Neural progenitor cell (in vitro differentiated cells): Measurements from ENCODE around the gene MED25. TPM values are rescaled to one million over a fixed set of nuclear protein-coding genes. Genes with fewer than 3 reads are reported as not detected.

Experiments
- DNase-seq: peaks from one replicate; pipeline ENCODE4 v3.0.0-alpha.2; 2016; ENCODE audit warnings: low spot score
- H2AFZ ChIP-seq: fragments of 200-600 bp; sonication (generic); replicated peaks from 2 replicates; pipeline ENCODE4 v1.6.1; 2016; ENCODE audit warnings: antibody characterized with exemption
- H3F3A ChIP-seq: fragments of 200-600 bp; sonication (generic); 2 replicates; pipeline ENCODE4 v1.6.1; 2016; ENCODE audit warnings: antibody characterized with exemption, low read depth
- H3K27ac ChIP-seq: fragments of 200-600 bp; sonication (generic); 2 replicates; pipeline ENCODE4 v1.5.1; 2016; ENCODE audit warnings: mild to moderate bottlenecking
- H3K27me3 ChIP-seq: fragments of 200-600 bp; sonication (generic); 2 replicates; pipeline ENCODE4 v1.6.1; 2016; ENCODE audit warnings: mild to moderate bottlenecking, moderate library complexity
- H3K36me3 ChIP-seq: fragments of 200-600 bp; sonication (generic); 2 replicates; pipeline ENCODE4 v1.5.1; 2016
- H3K4me1 ChIP-seq: fragments of 200-600 bp; sonication (generic); 2 replicates; pipeline ENCODE4 v1.6.1; 2016; ENCODE audit warnings: mixed run types
- H3K4me2 ChIP-seq: fragments of 200-600 bp; sonication (generic); 2 replicates; pipeline ENCODE4 v1.6.1; 2016
- H3K4me3 ChIP-seq: fragments of 200-600 bp; sonication (generic); 2 replicates; pipeline ENCODE4 v1.5.1; 2016
- H3K79me2 ChIP-seq: fragments of 200-600 bp; sonication (generic); 2 replicates; pipeline ENCODE4 v1.6.1; 2016; ENCODE audit warnings: low read depth
- H3K9ac ChIP-seq: fragments of 200-600 bp; sonication (generic); 2 replicates; pipeline ENCODE4 v1.6.1; 2016
- H3K9me3 ChIP-seq: fragments of 200-600 bp; sonication (generic); 2 replicates; pipeline ENCODE4 v1.5.1; 2016; ENCODE audit warnings: low read depth
- H4K20me1 ChIP-seq: fragments of 200-600 bp; sonication (generic); 2 replicates; pipeline ENCODE4 v1.6.1; 2016; ENCODE audit warnings: low read depth
- H3K27ac Mint-ChIP-seq: 3 replicates; pipeline ENCODE4 v1.8.0; 2021; ENCODE audit warnings: mixed read lengths
- H3K27me3 Mint-ChIP-seq: 2 replicates; pipeline ENCODE4 v1.8.0; 2022; ENCODE audit warnings: low read depth, mild to moderate bottlenecking, inconsistent platforms, moderate library complexity, mixed read lengths; ENCODE audit not compliant: insufficient read depth
- H3K36me3 Mint-ChIP-seq: 3 replicates; pipeline ENCODE4 v1.8.0; 2021; ENCODE audit warnings: mixed read lengths
- H3K4me1 Mint-ChIP-seq: 3 replicates; pipeline ENCODE4 v1.8.0; 2021; ENCODE audit warnings: mixed read lengths
- H3K4me3 Mint-ChIP-seq: 3 replicates; pipeline ENCODE4 v1.8.0; 2021; ENCODE audit warnings: mild to moderate bottlenecking, moderate library complexity, mixed read lengths
- H3K9me3 Mint-ChIP-seq: 3 replicates; pipeline ENCODE4 v1.8.0; 2020; ENCODE audit warnings: mixed read lengths
- CTCF ChIP-seq: fragments of 200-600 bp; sonication (generic); IDR thresholded peaks from 2 replicates; pipeline ENCODE4 v1.5.1; 2017; ENCODE audit warnings: antibody characterized with exemption, mild to moderate bottlenecking
- EZH2 ChIP-seq: fragments of 200-600 bp; sonication (generic); IDR thresholded peaks from 2 replicates; pipeline ENCODE4 v1.6.1; 2017; ENCODE audit warnings: antibody characterized with exemption, mild to moderate bottlenecking, moderate library complexity
- EZH2phosphoT487 ChIP-seq: fragments of 200-600 bp; sonication (generic); IDR thresholded peaks from 2 replicates; pipeline ENCODE4 v1.6.1; 2017; ENCODE audit warnings: antibody characterized with exemption
- total RNA-seq: library from RNA; depleted of rRNA; stranded (reverse); fragments of >200 nt; gene quantifications from 2 replicates; pipeline ENCODE4 v1.2.3, GENCODE V29; 2015; ENCODE audit warnings: low replicate concordance

The MED25 gene
- total RNA-seq, 1 donor from 2014 or later: 44.9 TPM

GRCh38 chr19:49790866-49791265 is 27.2 kb upstream of the MED25 start:
- Mint-ChIP-seq H3K4me3 (no peak overlapping the region), H3K9me3 (no peaks in the 10 kb centered on the region), H3K27ac (peak overlapping the region; percentile 42), H3K36me3 (peaks cover 22% of the 10 kb centered on the region), H3K27me3 (no peaks in the 10 kb centered on the region), H3K4me1 (peaks cover 11% of the 10 kb centered on the region)
- no peak overlapping the region for H3K9ac ChIP-seq
- no peaks in the 10 kb centered on the region for H3F3A ChIP-seq
- H3K9me3 ChIP-seq: no peaks in the 10 kb centered on the region
- no peak overlapping the region for H3K4me3 ChIP-seq
- no peaks in the 10 kb centered on the region for H3K27me3 ChIP-seq
- H2AFZ ChIP-seq: no peak overlapping the region
- no peaks in the 10 kb centered on the region for H3K79me2 ChIP-seq
- H3K27ac ChIP-seq: no peak overlapping the region
- no peaks in the 10 kb centered on the region for H3K4me1 ChIP-seq
- no peak overlapping the region for H3K4me2 ChIP-seq
- no peaks in the 10 kb centered on the region for H3K36me3 ChIP-seq
- TF ChIP-seq EZH2phosphoT487 (no peak), EZH2 (no peak), CTCF (no peak)
- no peak for DNase-seq
- H4K20me1 ChIP-seq: no peaks in the 10 kb centered on the region

GRCh38 chr19:49791776-49792445 is 26.2 kb upstream of the MED25 start:
- Histone ChIP-seq H4K20me1 (no peaks in the 10 kb centered on the region), H3K79me2 (no peaks in the 10 kb centered on the region), H3K27ac (no peak overlapping the region), H3K36me3 (no peaks in the 10 kb centered on the region), H3K4me1 (no peaks in the 10 kb centered on the region), H2AFZ (no peak overlapping the region), H3K4me3 (no peak overlapping the region), H3F3A (no peaks in the 10 kb centered on the region), H3K4me2 (no peak overlapping the region), H3K27me3 (no peaks in the 10 kb centered on the region), H3K9ac (no peak overlapping the region), H3K9me3 (no peaks in the 10 kb centered on the region)
- DNase-seq: no peak
- H3K27ac Mint-ChIP-seq: no peak overlapping the region
- no peak overlapping the region for H3K4me3 Mint-ChIP-seq
- peaks cover 21% of the 10 kb centered on the region for H3K36me3 Mint-ChIP-seq
- no peak for TF ChIP-seq CTCF
- TF ChIP-seq EZH2: no peak
- TF ChIP-seq EZH2phosphoT487: no peak
- H3K9me3 Mint-ChIP-seq: no peaks in the 10 kb centered on the region
- peaks cover 3% of the 10 kb centered on the region for H3K27me3 Mint-ChIP-seq
- peaks cover 5% of the 10 kb centered on the region for H3K4me1 Mint-ChIP-seq

DNA sequence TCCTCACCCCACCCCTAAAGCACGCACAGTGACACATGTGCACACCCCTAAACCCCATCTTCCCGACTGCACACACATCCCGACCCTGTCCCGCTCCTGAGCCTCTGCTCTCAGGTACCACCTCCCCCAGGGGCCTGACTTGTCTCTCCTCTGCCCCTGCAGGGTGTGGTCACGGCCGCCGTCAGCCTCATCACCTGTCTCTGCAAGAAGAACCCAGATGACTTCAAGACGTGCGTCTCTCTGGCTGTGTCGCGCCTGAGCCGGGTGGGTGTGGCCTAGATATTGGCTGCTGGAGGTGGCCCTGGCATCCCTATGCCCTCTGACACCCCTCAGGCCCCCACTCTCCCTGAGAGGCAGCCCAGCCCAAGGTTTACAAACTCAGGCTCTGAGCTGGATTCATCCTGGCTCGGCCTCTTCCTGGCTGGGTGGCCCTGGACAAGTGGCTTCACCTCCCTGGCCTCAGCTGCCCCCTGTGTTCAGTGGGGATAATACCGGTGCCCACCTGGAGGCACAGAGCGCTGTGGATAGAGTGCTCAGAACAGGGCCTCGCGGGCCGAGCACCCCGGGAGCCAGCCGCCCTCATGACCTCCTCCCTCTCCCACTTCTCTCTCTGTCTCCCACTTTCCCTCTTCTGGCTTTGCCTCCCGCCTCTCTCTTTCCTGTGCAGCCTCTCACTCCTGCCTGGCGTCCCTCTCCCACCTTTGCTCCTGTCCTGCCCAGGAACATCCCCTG is 25.1 kb upstream of the MED25 start:
- Histone ChIP-seq H3F3A (no peaks in the 10 kb centered on the region), H3K27me3 (no peaks in the 10 kb centered on the region), H3K4me1 (no peaks in the 10 kb centered on the region), H3K9ac (no peak overlapping the region), H3K36me3 (no peaks in the 10 kb centered on the region), H3K79me2 (no peaks in the 10 kb centered on the region), H4K20me1 (no peaks in the 10 kb centered on the region), H3K9me3 (no peaks in the 10 kb centered on the region), H3K4me3 (no peak overlapping the region), H3K27ac (no peak overlapping the region), H2AFZ (no peak overlapping the region), H3K4me2 (no peak overlapping the region)
- H3K4me3 Mint-ChIP-seq: peak overlapping the region; percentile 44
- peaks cover 5% of the 10 kb centered on the region for H3K4me1 Mint-ChIP-seq
- TF ChIP-seq EZH2phosphoT487 (no peak), EZH2 (no peak), CTCF (no peak)
- peaks cover 3% of the 10 kb centered on the region for H3K27me3 Mint-ChIP-seq
- no peaks in the 10 kb centered on the region for H3K9me3 Mint-ChIP-seq
- DNase-seq: no peak
- H3K27ac Mint-ChIP-seq: no peak overlapping the region
- H3K36me3 Mint-ChIP-seq: peaks cover 23% of the 10 kb centered on the region
